Upper lobe of left lung (tissue), 4 donors: ENCODE data around the gene FLACC1.

ENCODE experiments used
- POLR2AphosphoS5 ChIP-seq, 2 donors: sonication (generic); formaldehyde crosslinking; IDR thresholded peaks; one replicate each; pipeline ENCODE4 v1.5.1; 2017; ENCODE audit warnings: antibody characterized with exemption in 2 of 2
- TF ChIP-seq, protein P1 (sequence below), 6 experiments: fragments of 450-650 bp in 4 of 6; fragments of 200-600 bp in 2 of 6; sonication (generic) in 2 of 6; IDR thresholded peaks; one replicate each; pipeline ENCODE4 v1.5.1; 2016 to 2019; ENCODE audit warnings: antibody characterized with exemption in 6 of 6

DNA sequence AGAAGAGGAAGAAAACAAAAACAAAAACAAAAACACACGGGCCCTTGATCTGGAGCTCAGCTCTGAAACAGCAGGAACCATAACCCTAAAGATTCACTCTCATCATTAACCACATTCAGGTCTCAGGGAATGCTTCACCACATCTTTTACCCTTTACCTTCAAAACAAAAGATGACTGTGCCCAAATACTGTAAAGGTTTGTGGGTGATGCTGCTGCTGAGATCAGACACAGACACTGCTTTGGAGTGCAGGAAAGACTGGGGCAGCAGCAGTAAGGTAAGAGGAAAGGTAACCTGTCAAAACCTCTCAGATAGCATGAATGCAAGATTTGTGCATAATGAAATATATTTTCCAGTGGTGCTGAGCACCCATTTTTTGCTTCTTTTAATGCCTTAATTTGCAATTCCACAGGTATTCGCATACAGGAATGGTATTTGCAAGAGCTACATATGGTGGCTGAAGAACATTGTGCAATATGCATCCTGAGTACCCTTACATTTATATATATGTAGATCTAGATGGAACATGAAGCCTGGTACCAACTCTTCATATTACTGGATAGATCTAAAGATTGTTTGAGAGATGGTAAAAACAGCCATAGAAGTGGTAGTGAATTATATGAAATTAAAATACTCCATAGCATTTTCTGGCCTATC is 4.1 kb upstream of the FLACC1 start:
- TF ChIP-seq, protein P1, sequence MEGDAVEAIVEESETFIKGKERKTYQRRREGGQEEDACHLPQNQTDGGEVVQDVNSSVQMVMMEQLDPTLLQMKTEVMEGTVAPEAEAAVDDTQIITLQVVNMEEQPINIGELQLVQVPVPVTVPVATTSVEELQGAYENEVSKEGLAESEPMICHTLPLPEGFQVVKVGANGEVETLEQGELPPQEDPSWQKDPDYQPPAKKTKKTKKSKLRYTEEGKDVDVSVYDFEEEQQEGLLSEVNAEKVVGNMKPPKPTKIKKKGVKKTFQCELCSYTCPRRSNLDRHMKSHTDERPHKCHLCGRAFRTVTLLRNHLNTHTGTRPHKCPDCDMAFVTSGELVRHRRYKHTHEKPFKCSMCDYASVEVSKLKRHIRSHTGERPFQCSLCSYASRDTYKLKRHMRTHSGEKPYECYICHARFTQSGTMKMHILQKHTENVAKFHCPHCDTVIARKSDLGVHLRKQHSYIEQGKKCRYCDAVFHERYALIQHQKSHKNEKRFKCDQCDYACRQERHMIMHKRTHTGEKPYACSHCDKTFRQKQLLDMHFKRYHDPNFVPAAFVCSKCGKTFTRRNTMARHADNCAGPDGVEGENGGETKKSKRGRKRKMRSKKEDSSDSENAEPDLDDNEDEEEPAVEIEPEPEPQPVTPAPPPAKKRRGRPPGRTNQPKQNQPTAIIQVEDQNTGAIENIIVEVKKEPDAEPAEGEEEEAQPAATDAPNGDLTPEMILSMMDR (IDR thresholded peaks at IDR 0.05) = no peak
- no peak for TF ChIP-seq POLR2AphosphoS5 (IDR thresholded peaks at IDR 0.05)
